H9 (cell line): ENCODE data around the gene RUBCN. TPM values are rescaled to one million over a fixed set of nuclear protein-coding genes. Genes with fewer than 3 reads are reported as not detected.

Experiments used
- DNase-seq: peaks from one replicate; pipeline ENCODE4 v3.0.0-alpha.2; 2017
- H2AFZ ChIP-seq: one replicate; pipeline ENCODE4 v1.6.1; 2013; ENCODE audit warnings: mild to moderate bottlenecking, low read length, control low read depth, moderate library complexity
- H2AK5ac ChIP-seq: 2 replicates; pipeline ENCODE4 v1.6.1; 2013; ENCODE audit warnings: low read length, control low read depth, mixed read lengths; ENCODE audit not compliant: insufficient read length
- H2BK120ac ChIP-seq: one replicate; pipeline ENCODE4 v1.6.1; 2013; ENCODE audit warnings: low read depth, mild to moderate bottlenecking, low read length, control low read depth, inconsistent platforms; ENCODE audit not compliant: poor library complexity, severe bottlenecking
- H2BK12ac ChIP-seq: 2 replicates; pipeline ENCODE4 v1.6.1; 2013; ENCODE audit warnings: low read length, control low read depth, mixed read lengths, low read depth; ENCODE audit not compliant: insufficient read length
- H2BK15ac ChIP-seq: 2 replicates; pipeline ENCODE4 v1.6.1; 2013; ENCODE audit warnings: low read depth, low read length, control low read depth
- H2BK20ac ChIP-seq: one replicate; pipeline ENCODE4 v1.6.1; 2013; ENCODE audit warnings: low read depth, mild to moderate bottlenecking, low read length, control low read depth, inconsistent platforms; ENCODE audit not compliant: poor library complexity, severe bottlenecking
- H2BK5ac ChIP-seq: 2 replicates; pipeline ENCODE4 v1.6.1; 2013; ENCODE audit warnings: low read length, control low read depth, mixed read lengths; ENCODE audit not compliant: insufficient read length
- H3K14ac ChIP-seq: 2 replicates; pipeline ENCODE4 v1.6.1; 2013; ENCODE audit warnings: low read length, control low read depth; ENCODE audit not compliant: insufficient read depth
- H3K18ac ChIP-seq: 2 replicates; pipeline ENCODE4 v1.6.1; 2013; ENCODE audit warnings: low read depth, mild to moderate bottlenecking, mixed read lengths, low read length, control low read depth; ENCODE audit not compliant: insufficient read length
- H3K23ac ChIP-seq: 2 replicates; pipeline ENCODE4 v1.6.1; 2013; ENCODE audit warnings: low read length, control low read depth, mixed read lengths, low read depth; ENCODE audit not compliant: insufficient read length
- H3K23me2 ChIP-seq: 2 replicates; pipeline ENCODE4 v1.6.1; 2013; ENCODE audit warnings: low read depth, mild to moderate bottlenecking, mixed read lengths, low read length, control low read depth; ENCODE audit not compliant: insufficient read length, poor library complexity, severe bottlenecking
- H3K27ac ChIP-seq: 2 replicates; pipeline ENCODE4 v1.5.1; 2013; ENCODE audit warnings: low read length, control low read depth, mixed read lengths, low read depth; ENCODE audit not compliant: insufficient read length
- H3K27me3 ChIP-seq: 2 replicates; pipeline ENCODE4 v1.6.1; 2013; ENCODE audit warnings: low read length, control low read depth, inconsistent platforms; ENCODE audit not compliant: insufficient read depth
- H3K4ac ChIP-seq: 2 replicates; pipeline ENCODE4 v1.6.1; 2013; ENCODE audit warnings: low read depth, mild to moderate bottlenecking, control low read depth, inconsistent platforms, low read length, moderate library complexity
- H3K4me1 ChIP-seq: 2 replicates; pipeline ENCODE4 v1.6.1; 2013; ENCODE audit warnings: low read length, control low read depth, inconsistent platforms; ENCODE audit not compliant: insufficient read depth
- H3K4me2 ChIP-seq: 2 replicates; pipeline ENCODE4 v1.6.1; 2013; ENCODE audit warnings: low read length, control low read depth, mixed read lengths; ENCODE audit not compliant: insufficient read length, insufficient read depth
- H3K56ac ChIP-seq: 2 replicates; pipeline ENCODE4 v1.6.1; 2013; ENCODE audit warnings: low read depth, mild to moderate bottlenecking, mixed read lengths, low read length, control low read depth; ENCODE audit not compliant: insufficient read length
- H3K79me1 ChIP-seq: 2 replicates; pipeline ENCODE4 v1.6.1; 2013; ENCODE audit warnings: low read depth, mild to moderate bottlenecking, moderate library complexity, low read length, control low read depth, inconsistent platforms; ENCODE audit not compliant: insufficient read depth, poor library complexity, severe bottlenecking
- H3K79me2 ChIP-seq: 2 replicates; pipeline ENCODE4 v1.6.1; 2013; ENCODE audit warnings: low read length, control low read depth, inconsistent platforms; ENCODE audit not compliant: insufficient read depth
- H3K9ac ChIP-seq: 2 replicates; pipeline ENCODE4 v1.6.1; 2013; ENCODE audit warnings: low read length, control low read depth, mixed read lengths; ENCODE audit not compliant: insufficient read length; ENCODE audit errors: extremely low read depth
- H3K9me3 ChIP-seq: one replicate; pipeline ENCODE4 v1.6.1; 2013; ENCODE audit warnings: low read depth, low read length, inconsistent platforms; ENCODE audit not compliant: control insufficient read depth
- H3T11ph ChIP-seq: one replicate; pipeline ENCODE4 v1.6.1; 2013; ENCODE audit warnings: mild to moderate bottlenecking, low read length, control low read depth, inconsistent platforms
- H4K20me1 ChIP-seq: one replicate; pipeline ENCODE4 v1.6.1; 2013; ENCODE audit not compliant: control insufficient read depth, insufficient read length, insufficient read depth
- H4K5ac ChIP-seq: 2 replicates; pipeline ENCODE4 v1.6.1; 2013; ENCODE audit warnings: low read depth, mild to moderate bottlenecking, mixed read lengths, low read length, control low read depth; ENCODE audit not compliant: insufficient read length
- H4K8ac ChIP-seq: replicated peaks from 2 replicates; pipeline ENCODE4 v1.6.1; 2013; ENCODE audit warnings: low read length, control low read depth, mixed read lengths, low read depth; ENCODE audit not compliant: insufficient read length
- H4K91ac ChIP-seq: 2 replicates; pipeline ENCODE4 v1.6.1; 2013; ENCODE audit warnings: low read depth, mild to moderate bottlenecking, moderate library complexity, mixed read lengths, low read length, control low read depth; ENCODE audit not compliant: insufficient read length
- H3K27ac Mint-ChIP-seq, 3 experiments: 2 replicates in 2 of 3; 3 replicates in 1 of 3; pipeline ENCODE4 v1.8.0; 2020 to 2021; ENCODE audit warnings: mixed read lengths in 3 of 3, mild to moderate bottlenecking in 1 of 3, moderate library complexity in 1 of 3
- H3K27me3 Mint-ChIP-seq: 2 replicates; pipeline ENCODE4 v1.8.0; 2021; ENCODE audit warnings: low read depth, mild to moderate bottlenecking, moderate library complexity, mixed read lengths
- H3K36me3 Mint-ChIP-seq, 3 experiments: 2 replicates in 2 of 3; 3 replicates in 1 of 3; pipeline ENCODE4 v1.8.0; 2020 to 2021; ENCODE audit warnings: low read depth in 3 of 3, mixed read lengths in 3 of 3; ENCODE audit not compliant: insufficient read depth in 1 of 3
- H3K4me1 Mint-ChIP-seq, 2 experiments: 2 replicates each; pipeline ENCODE4 v1.8.0; 2020; ENCODE audit warnings: mixed read lengths in 2 of 2
- H3K4me3 Mint-ChIP-seq, 2 experiments: 2 replicates in 1 of 2; 3 replicates in 1 of 2; pipeline ENCODE4 v1.8.0; 2020 to 2021; ENCODE audit warnings: mild to moderate bottlenecking in 2 of 2, mixed read lengths in 2 of 2, moderate library complexity in 1 of 2
- H3K9me3 Mint-ChIP-seq, 2 experiments: 2 replicates in 1 of 2; 3 replicates in 1 of 2; pipeline ENCODE4 v1.8.0; 2020; ENCODE audit warnings: mild to moderate bottlenecking in 2 of 2, mixed read lengths in 2 of 2, moderate library complexity in 1 of 2
- WGBS: extraction: QIAGEN DNeasy Blood & Tissue Kit; methylation state at CpG from one replicate; pipeline ENCODE4 v1.1.7; 2013; ENCODE audit warnings: missing lambda C conversion rate, low lambda C conversion rate, mixed read lengths; ENCODE audit not compliant: insufficient read length; ENCODE audit errors: extremely low coverage; 5-methylcytosine and 5-hydroxymethylcytosine counted together
- total RNA-seq: library from RNA; stranded (reverse); gene quantifications from 2 replicates; pipeline ENCODE4 v1.2.1, GENCODE V29; 2021
- TF ChIP-seq, protein P1 (sequence below): fragments of 200-600 bp; sonication (generic); conservative IDR thresholded peaks from 3 replicates; pipeline ENCODE4 v1.8.0; 2021; ENCODE audit warnings: antibody characterized with exemption, mild to moderate bottlenecking

RUBCN gene
- total RNA-seq, 1 experiment from 2014 or later, result 17.7 TPM

DNA sequence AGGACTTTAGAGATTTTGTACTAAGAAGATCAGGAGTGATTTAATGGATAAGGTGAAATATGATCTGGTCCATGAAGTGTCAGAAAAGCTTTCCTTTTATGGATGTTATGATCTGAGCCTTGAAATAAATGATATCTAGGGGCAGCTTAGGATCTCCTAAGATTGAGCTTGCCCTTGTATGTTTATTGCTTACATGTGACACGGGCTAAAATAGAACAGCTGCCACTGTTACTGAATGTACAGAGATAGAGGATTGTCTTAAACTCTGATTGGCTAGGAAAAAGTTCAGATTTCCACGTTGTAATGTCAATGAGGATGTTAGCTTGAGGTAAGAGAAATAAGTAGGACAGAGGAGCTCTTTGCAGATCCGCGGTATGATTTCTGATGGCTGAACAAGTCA is 21.8 kb upstream of the RUBCN start:
- H3K4ac ChIP-seq, result no peak overlapping the region
- no peaks in the 10 kb centered on the region for H3K4me1 ChIP-seq
- H2BK5ac ChIP-seq, result no peak overlapping the region
- H3K14ac ChIP-seq, result no peak overlapping the region
- H3K9me3 ChIP-seq, result no peaks in the 10 kb centered on the region
- H2BK120ac ChIP-seq, result no peak overlapping the region
- no peak overlapping the region for H3K56ac ChIP-seq
- no peak overlapping the region for H2BK20ac ChIP-seq
- peaks cover 2% of the 10 kb centered on the region for H3K79me1 ChIP-seq
- H2AK5ac ChIP-seq, result no peak overlapping the region
- H3K4me1 Mint-ChIP-seq, result no peaks in the 10 kb centered on the region
- TF ChIP-seq, protein P1, sequence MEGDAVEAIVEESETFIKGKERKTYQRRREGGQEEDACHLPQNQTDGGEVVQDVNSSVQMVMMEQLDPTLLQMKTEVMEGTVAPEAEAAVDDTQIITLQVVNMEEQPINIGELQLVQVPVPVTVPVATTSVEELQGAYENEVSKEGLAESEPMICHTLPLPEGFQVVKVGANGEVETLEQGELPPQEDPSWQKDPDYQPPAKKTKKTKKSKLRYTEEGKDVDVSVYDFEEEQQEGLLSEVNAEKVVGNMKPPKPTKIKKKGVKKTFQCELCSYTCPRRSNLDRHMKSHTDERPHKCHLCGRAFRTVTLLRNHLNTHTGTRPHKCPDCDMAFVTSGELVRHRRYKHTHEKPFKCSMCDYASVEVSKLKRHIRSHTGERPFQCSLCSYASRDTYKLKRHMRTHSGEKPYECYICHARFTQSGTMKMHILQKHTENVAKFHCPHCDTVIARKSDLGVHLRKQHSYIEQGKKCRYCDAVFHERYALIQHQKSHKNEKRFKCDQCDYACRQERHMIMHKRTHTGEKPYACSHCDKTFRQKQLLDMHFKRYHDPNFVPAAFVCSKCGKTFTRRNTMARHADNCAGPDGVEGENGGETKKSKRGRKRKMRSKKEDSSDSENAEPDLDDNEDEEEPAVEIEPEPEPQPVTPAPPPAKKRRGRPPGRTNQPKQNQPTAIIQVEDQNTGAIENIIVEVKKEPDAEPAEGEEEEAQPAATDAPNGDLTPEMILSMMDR, result no peak
- H2BK15ac ChIP-seq, result no peak overlapping the region
- no peaks in the 10 kb centered on the region for H3K23me2 ChIP-seq
- no peak for DNase-seq
- H4K91ac ChIP-seq, result no peak overlapping the region
- no peak overlapping the region for H3K18ac ChIP-seq
- no peak overlapping the region for H3T11ph ChIP-seq
- H4K5ac ChIP-seq, result no peak overlapping the region
- H3K36me3 Mint-ChIP-seq, result peaks cover 0 to 2% (median 1%) of the 10 kb centered on the region in 3 experiments; a peak in 4 of 7 replicates
- H3K79me2 ChIP-seq, result no peaks in the 10 kb centered on the region
- H3K9me3 Mint-ChIP-seq, result no peaks in the 10 kb centered on the region
- H3K23ac ChIP-seq, result no peak overlapping the region
- H3K9ac ChIP-seq, result no peak overlapping the region
- no peak overlapping the region for H4K8ac ChIP-seq
- no peak overlapping the region for H3K27ac ChIP-seq
- no peaks in the 10 kb centered on the region for H3K27me3 ChIP-seq
- no peak overlapping the region for H3K4me3 Mint-ChIP-seq
- no peak overlapping the region for H2BK12ac ChIP-seq
- H3K27ac Mint-ChIP-seq, result no peak overlapping the region
- no peaks in the 10 kb centered on the region for H3K27me3 Mint-ChIP-seq
- no peak overlapping the region for H2AFZ ChIP-seq
- no peaks in the 10 kb centered on the region for H4K20me1 ChIP-seq
- WGBS, result no CpG with 5 or more reads among the region's 4 CpGs
- no peak overlapping the region for H3K4me2 ChIP-seq
